HG03060 (cell line): ENCODE data around the gene WIPF2.

Source experiments
- ATAC-seq: cut with Tn5 transposase; IDR thresholded peaks from one replicate; pipeline ENCODE4 v1.9.1; 2021; ENCODE audit warnings: low read depth, moderate number of reproducible peaks; ENCODE audit not compliant: unreplicated experiment

The WIPF2 gene

GRCh38 chr17:40323391-40324381, 104.6 kb downstream of the WIPF2 start:
- no peak for ATAC-seq

GRCh38 chr17:40325156-40326013, 106.3 kb downstream of the WIPF2 start:
- ATAC-seq, result no peak

GRCh38 chr17:40326014-40326831, 107.1 kb downstream of the WIPF2 start:
- ATAC-seq, result no peak

GRCh38 chr17:40326832-40327199, 107.7 kb downstream of the WIPF2 start:
- ATAC-seq, result no peak

GRCh38 chr17:40327244-40327729, 108.2 kb downstream of the WIPF2 start:
- ATAC-seq, result no peak

- no peak for ATAC-seq
These were observed 108.8 kb downstream of the WIPF2 start for GRCh38 chr17:40327735-40328385.

- no peak for ATAC-seq
These were observed 109.3 kb downstream of the WIPF2 start for GRCh38 chr17:40328386-40328766.

DNA sequence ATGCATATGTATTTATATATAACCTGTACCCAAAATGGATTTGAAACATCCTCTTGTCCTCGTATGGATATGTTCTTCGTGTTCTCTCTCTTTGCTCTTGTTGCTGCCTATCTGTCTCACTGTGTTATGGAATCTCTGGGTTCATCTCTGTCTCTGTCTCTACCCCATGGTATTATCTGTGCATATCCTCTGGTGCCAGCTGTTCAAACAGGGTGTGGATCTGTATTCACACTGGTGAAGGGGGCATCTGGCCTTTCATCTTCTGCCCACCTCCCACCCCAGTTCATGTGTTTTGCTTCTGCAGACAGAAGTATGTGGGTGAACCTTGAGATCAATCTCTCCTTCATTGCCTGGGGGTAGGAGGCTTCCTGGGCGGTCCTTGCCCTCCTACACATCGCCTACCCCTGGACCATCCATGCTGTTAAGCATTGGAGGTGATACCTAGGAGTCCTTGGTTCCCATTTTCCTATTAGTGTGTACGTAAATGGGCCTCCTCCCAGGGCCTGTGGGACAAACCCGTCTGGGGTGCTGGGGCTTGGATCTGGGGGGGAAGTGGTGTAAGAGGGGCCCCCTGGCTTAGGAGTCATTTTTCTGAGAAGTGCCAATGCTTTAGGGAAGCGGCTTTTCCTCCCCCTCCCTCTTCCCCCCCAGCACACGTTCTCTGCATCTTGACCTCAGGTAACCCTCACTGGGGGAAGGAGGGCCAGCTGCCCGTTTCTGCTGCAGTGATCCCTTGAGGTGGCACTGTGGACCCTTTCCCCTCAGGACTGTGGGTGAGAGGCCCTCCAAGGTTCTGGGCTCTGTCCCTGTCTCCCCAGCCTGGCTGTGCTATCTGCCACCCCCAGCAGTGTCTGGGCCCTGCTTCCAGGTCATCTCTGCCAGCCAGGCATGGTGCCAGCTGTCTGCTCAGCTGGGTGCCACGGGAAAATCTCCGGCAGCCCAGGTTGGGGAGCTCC, 111.0 kb downstream of the WIPF2 start:
- ATAC-seq, result no peak

DNA sequence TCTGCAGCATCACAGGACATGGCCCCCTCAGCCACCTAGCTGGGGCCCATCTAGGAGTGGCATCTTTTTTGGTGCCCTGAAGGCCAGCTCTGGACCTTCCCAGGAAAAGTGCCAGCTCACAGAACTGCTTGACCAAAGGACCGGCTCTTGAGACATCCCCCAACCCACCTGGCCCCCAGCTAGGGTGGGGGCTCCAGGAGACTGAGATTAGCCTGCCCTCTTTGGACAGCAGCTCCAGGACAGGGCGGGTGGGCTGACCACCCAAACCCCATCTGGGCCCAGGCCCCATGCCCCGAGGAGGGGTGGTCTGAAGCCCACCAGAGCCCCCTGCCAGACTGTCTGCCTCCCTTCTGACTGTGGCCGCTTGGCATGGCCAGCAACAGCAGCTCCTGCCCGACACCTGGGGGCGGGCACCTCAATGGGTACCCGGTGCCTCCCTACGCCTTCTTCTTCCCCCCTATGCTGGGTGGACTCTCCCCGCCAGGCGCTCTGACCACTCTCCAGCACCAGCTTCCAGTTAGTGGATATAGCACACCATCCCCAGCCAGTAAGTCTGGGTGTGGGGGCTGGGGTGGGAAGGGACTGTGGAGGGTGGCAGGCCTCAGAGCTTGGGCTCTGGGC, 111.9 kb downstream of the WIPF2 start:
- no peak for ATAC-seq

DNA sequence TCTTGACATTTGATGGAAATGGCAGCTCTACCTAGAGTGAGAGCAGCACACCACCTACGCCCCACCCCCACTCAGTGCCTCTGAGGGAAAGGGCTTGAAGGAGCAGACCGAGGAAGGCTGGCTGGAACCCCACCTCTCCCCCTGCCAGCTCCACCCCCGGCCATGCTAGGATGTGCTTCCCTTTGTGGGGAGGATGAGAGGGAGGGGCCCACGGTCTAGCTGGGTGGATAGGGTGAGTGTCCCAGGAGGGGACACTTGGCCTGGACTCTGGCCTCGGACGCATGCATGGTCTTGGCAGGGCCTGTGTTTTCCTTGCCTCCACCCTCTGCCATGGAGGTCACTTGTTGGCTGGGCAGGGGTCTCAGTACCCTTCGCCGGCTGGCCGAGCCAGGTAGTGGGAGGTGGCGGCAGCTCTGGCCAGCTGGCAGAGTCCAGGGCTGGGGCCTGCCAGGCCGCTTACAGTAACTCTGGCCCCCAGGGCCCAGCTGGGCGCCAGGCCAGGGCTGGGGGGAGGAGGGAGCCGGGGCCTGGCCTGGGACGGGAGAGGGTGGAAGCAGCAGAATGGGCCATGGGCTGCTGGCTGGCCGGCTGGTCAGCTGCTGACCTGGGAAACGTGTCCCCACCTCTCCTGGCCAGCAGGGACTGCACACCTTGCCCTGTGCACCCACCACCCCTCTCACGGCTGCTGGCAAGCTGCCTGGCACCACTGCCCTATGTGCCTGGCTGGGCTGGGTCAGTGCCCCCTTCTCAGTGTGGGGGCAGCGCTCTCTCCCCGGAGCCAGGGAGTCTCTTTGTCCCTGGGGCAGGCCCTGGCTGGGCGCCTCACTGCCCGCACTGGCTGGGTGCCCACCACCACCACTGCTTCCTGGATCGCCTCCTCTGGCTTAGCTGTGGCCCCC, 112.9 kb downstream of the WIPF2 start:
- no peak for ATAC-seq
